Effector memory CD8-positive, alpha-beta T cell (primary cell): ENCODE results near the gene KRT7.

ENCODE experiments used
- ATAC-seq: fragments of 150-1000 bp; cut with Tn5 transposase; replicated peaks from 2 replicates; pipeline ENCODE4 v1.10.0; 2021; ENCODE audit warnings: mild to moderate bottlenecking, moderate library complexity
- DNase-seq, 3 experiments: peaks; one replicate each; pipeline ENCODE4 v3.0.0; 2021
- H3K27ac Mint-ChIP-seq, 2 donors: one replicate each; pipeline ENCODE4 v1.8.0; 2022; ENCODE audit warnings: mild to moderate bottlenecking in 2 of 2, mixed read lengths in 2 of 2, moderate library complexity in 2 of 2
- H3K27me3 Mint-ChIP-seq, 2 donors: one replicate each; pipeline ENCODE4 v1.8.0; 2022; ENCODE audit warnings: mixed read lengths in 2 of 2
- H3K36me3 Mint-ChIP-seq: one replicate; pipeline ENCODE4 v1.8.0; 2022; ENCODE audit warnings: mild to moderate bottlenecking, moderate library complexity, mixed read lengths; ENCODE audit not compliant: insufficient read depth
- H3K4me1 Mint-ChIP-seq, 2 donors: one replicate each; pipeline ENCODE4 v1.8.0; 2022; ENCODE audit warnings: low read depth in 2 of 2, mixed read lengths in 2 of 2
- H3K4me3 Mint-ChIP-seq, 2 donors: one replicate each; pipeline ENCODE4 v1.8.0; 2022; ENCODE audit warnings: mild to moderate bottlenecking in 2 of 2, mixed read lengths in 2 of 2, moderate library complexity in 2 of 2
- H3K9me3 Mint-ChIP-seq, 2 donors: one replicate each; pipeline ENCODE4 v1.8.0; 2022; ENCODE audit warnings: mixed read lengths in 2 of 2

KRT7 gene

DNA sequence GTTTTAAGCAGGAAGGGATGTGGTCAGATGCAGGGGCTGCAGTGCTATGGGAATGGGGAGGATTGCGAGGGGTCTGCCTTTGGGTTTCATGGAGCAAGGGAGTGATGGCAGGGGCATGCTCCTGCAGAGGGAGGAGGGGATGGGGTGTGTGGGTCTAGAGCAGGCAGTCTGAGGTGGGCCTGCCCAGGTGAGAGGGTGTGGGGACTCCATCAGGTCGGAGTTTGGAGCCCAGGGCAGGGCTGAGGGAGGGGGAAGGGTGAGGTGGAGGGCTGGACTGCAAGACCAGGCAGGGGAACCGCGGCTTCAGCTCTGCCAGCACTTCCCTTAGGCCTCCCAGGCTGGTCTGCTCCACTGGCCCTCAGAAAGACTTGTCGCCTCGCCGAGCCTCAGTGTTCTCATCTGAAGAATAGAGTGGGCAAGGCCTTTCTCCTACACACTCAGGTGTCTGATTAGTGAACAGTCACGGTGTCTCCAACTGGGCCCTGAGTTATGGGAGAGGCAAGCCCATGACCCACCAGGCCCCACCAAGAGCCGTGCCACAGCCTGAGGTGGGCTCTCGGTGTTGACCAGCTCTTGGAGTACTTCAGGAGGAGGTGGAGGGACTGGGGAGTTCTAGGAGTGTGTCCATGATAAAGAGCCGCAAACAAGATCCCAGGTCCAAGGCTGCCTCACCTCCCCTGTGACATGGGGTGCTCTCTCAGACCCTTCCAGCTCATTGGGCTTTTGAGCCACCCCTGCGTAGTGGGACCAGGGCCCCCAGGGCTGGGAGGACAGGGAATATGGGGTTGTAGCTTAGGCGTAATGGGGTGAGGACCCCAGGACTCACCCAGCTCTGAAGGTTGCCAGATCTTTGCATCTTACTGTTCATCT lies 21.1 kb upstream of the KRT7 start:
- ATAC-seq (no peak), DNase-seq (no peak)
- Mint-ChIP-seq H3K36me3 (no peaks in the 10 kb centered on the region), H3K27ac (no peak overlapping the region), H3K4me3 (no peak overlapping the region), H3K27me3 (peaks cover 28 to 79% of the 10 kb centered on the region in 2 donors), H3K9me3 (no peaks in the 10 kb centered on the region), H3K4me1 (peaks cover 0 to 8% of the 10 kb centered on the region in 2 donors)

DNA sequence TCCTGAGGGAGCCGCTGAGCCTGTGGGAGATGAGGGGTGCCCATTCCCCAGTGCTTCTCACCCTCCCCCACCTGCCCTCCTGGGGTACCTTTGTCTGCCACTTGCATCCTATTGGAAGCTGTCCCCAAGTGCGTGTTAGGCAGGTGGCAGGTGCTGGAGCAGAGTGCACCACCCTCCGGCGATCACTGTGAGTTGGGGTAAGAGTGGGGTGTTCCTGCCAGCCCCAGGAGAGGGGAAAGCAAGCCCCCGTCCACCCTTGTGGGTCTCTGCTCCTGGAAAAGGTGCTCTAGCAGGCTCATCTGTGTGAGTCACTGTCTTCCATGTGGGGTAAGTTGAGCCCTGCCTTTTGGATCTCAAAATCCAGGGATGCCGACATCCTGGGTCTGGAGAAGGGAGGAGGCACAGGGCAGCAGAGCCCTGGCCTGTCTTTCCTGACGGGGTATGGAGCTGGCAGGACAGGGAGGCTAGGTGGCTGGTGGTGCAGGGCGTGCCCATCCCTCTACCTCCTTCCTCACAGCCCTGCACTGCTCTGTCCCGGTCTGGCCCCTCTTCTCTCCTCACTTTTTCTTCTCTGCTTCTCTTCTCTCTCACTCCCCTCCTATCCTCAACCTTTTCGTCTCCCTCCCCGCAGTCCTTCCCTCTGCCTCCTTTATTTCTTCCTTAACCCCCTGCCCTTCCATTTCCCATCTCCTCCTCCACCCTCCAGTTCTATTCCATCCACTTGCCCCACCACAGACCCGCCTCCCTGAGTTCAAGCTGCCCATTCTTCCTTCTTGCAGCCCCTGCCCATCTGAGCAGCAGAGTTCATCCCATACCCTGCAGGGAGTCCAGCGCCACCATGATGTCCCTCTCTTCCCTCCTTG lies 20.1 kb upstream of the KRT7 start:
- Mint-ChIP-seq H3K27ac (no peak overlapping the region), H3K9me3 (no peaks in the 10 kb centered on the region), H3K4me3 (no peak overlapping the region), H3K36me3 (no peaks in the 10 kb centered on the region), H3K4me1 (peaks cover 0 to 8% of the 10 kb centered on the region in 2 donors), H3K27me3 (peaks cover 28 to 77% of the 10 kb centered on the region in 2 donors)
- no peak for DNase-seq
- no peak for ATAC-seq

DNA sequence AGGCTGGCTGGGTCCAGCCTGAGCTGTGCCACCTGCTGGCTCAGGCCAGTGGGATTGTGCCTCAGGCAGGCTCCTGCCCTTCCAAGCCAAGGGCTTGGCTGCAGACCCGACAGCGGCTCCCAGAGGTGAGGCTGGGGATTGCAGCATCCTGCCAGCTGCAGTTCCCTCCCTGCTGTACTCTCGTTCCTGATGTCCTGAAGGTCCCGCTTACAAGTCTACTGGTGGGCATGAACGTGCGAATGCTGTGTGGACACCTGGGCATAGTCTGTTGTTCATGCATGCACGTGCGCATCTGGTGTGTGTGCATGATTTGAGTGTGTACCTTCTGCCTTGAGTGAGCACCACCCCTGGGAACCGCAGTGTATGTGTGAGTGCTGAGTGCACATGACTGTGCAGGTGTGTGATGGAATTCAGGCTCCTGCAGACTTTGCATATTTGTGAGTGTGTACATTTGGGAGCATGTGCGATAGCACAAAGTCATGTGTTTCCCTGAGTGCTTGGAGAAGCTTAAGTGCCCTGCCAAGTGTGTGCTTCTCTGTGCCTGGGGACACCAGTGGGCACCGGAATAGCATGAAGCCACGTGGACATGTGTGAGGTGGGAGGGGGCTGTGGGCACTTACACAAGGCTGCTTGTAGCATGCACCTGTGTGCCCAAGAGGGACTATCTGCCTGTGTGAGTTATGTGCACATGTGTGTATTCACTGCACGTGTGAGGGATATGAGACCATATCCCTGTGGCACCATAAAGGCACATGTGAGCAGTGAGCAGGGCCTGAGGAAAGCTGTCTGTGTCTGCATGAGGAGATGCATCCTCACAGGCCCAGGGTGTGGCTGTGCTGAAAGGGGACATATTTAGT lies 19.3 kb upstream of the KRT7 start:
- Mint-ChIP-seq H3K4me1 (peaks cover 0 to 8% of the 10 kb centered on the region in 2 donors), H3K27ac (no peak overlapping the region), H3K36me3 (no peaks in the 10 kb centered on the region), H3K9me3 (no peaks in the 10 kb centered on the region), H3K27me3 (peaks cover 31 to 70% of the 10 kb centered on the region in 2 donors), H3K4me3 (no peak overlapping the region)
- DNase-seq (peak; percentile 24 to 50 (median 27)), ATAC-seq (peak; percentile 53)

DNA sequence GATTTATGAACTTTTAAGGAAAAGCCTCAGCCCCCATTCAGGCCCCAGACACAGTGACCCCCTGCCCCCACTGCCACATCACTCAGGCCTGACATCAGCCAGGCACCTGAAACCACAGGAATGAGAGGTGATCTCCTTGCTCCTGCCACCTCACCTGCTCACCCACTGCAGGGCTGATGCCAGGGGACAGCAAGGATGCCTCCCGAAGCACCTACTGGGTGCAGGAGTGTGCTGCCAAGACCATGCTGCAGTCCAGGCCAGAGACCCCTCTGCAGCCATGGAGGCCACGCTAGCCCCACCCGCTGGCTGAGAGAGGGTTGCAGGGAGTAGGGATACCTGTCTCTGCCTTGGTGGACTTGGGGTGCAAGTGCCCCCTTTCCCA lies 18.6 kb upstream of the KRT7 start:
- no peak for ATAC-seq
- no peak for DNase-seq
- Mint-ChIP-seq H3K27me3 (peaks cover 34 to 64% of the 10 kb centered on the region in 2 donors), H3K4me3 (no peak overlapping the region), H3K27ac (no peak overlapping the region), H3K9me3 (no peaks in the 10 kb centered on the region), H3K4me1 (peaks cover 0 to 8% of the 10 kb centered on the region in 2 donors), H3K36me3 (no peaks in the 10 kb centered on the region)

DNA sequence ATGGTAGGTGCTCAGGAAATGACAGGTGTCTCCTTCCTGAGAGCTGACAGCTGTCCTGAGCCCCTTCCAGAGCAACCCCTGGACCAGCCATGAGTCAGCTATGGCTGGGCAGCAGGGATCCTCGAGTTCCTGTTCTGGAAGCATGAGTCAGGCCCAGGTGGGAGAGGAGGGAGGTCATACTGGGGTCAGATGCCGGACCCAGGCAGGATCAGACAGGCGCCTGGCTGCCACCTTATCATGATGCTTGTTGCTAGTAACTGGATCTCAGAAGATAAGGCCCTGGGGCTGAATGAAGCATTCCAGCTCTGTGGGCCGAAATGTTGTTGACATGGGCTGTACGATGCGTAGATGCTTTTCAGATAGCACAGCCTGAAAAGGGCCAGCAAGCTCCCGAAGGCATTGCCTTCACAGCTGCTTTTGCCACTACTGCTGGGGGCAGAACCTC lies 17.4 kb upstream of the KRT7 start:
- H3K4me1 Mint-ChIP-seq, result peaks cover 0 to 8% of the 10 kb centered on the region in 2 donors
- ATAC-seq, result no peak
- H3K27me3 Mint-ChIP-seq, result peaks cover 38 to 66% of the 10 kb centered on the region in 2 donors
- H3K4me3 Mint-ChIP-seq, result no peak overlapping the region
- no peaks in the 10 kb centered on the region for H3K36me3 Mint-ChIP-seq
- H3K27ac Mint-ChIP-seq, result no peak overlapping the region
- DNase-seq, result no peak
- H3K9me3 Mint-ChIP-seq, result no peaks in the 10 kb centered on the region

DNA sequence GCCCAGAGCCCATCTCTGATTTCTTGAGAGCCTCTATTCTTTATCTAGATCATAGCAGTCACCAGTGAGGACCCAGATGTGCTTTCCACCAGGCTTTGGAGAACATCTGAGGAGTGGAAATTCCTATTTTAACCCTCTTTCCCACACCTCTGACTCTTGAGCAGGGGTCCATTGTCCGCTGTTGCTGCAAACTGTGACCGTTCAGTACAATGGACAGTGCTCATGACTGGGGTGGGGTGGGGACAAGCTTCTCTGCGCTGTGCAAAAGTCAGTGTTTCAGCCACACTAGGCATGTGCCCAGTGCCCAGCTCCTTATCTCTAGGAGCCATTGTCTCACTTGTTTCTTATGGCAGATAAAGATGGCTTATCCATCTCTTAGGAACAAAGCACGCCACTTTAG lies 16.9 kb upstream of the KRT7 start:
- ATAC-seq (no peak), DNase-seq (no peak)
- Mint-ChIP-seq H3K4me3 (no peak overlapping the region), H3K27me3 (peaks cover 43 to 66% of the 10 kb centered on the region in 2 donors), H3K36me3 (no peaks in the 10 kb centered on the region), H3K4me1 (peaks cover 0 to 8% of the 10 kb centered on the region in 2 donors), H3K9me3 (no peaks in the 10 kb centered on the region), H3K27ac (no peak overlapping the region)

DNA sequence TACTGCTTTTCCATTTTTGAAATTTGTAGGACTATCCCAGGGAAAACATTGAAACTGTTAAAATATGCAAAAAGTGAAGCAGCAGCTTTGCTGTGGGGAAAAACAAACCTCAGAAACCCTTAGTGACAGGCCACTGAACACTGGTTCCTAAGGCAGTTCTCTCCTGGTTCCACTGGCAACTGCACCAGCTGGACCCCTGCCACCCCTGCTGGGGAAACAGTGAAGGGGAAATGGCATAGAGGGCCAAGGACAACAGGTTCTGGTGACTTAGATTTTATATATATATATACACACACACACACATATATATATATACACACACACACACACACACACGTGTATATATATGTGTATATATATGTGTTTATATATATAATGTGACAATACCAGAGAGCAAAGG lies 16.2 kb upstream of the KRT7 start:
- Mint-ChIP-seq H3K4me1 (peaks cover 0 to 8% of the 10 kb centered on the region in 2 donors), H3K27ac (no peak overlapping the region), H3K27me3 (peaks cover 49 to 66% of the 10 kb centered on the region in 2 donors), H3K36me3 (no peaks in the 10 kb centered on the region), H3K4me3 (no peak overlapping the region), H3K9me3 (no peaks in the 10 kb centered on the region)
- no peak for DNase-seq
- no peak for ATAC-seq

DNA sequence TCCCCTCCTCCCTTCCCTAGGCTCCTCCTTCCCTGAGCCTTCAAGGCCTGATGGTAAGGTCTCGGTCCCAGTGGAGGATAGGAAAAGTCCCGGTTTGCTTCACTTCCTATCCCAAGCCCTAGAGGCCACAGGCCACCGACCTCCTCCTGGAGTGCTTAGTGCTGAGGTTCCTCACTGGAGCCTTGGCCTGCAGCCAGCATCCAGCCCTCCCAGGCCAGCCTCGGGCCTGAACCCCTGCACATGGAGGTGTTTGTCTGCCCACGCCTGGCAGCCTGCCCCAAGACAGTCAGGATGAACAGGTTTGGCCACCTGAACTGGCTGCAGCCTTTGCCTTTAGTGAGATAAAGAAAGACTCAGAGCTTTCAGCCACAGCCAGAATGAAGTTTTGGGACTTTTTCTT lies 15.8 kb upstream of the KRT7 start:
- DNase-seq (no peak), ATAC-seq (no peak)
- H3K4me3 Mint-ChIP-seq, result no peak overlapping the region
- no peak overlapping the region for H3K27ac Mint-ChIP-seq
- H3K9me3 Mint-ChIP-seq, result no peaks in the 10 kb centered on the region
- peaks cover 0 to 8% of the 10 kb centered on the region in 2 donors for H3K4me1 Mint-ChIP-seq
- H3K27me3 Mint-ChIP-seq, result peaks cover 51 to 70% of the 10 kb centered on the region in 2 donors
- H3K36me3 Mint-ChIP-seq, result no peaks in the 10 kb centered on the region

DNA sequence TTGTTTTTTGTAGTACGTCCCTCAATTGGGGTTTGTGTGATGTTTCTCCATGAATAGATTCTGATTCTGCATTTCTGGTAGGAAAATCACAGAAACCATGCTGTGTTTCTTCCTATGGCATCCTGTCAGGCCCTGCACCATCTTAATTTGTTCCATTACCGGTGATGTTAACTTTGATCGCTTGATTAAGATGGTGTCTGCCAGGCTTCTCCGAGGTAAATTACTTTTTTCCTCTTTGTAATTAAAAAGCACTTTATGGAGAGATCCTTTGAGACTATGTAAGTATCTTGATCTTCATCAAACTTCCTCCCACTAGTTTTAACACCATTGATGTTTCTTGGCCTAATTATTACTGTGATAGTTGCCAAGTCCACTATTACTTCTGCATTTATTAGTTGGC lies 15.0 kb upstream of the KRT7 start:
- H3K36me3 Mint-ChIP-seq, result no peaks in the 10 kb centered on the region
- ATAC-seq (no peak), DNase-seq (no peak)
- H3K27me3 Mint-ChIP-seq, result peaks cover 53 to 68% of the 10 kb centered on the region in 2 donors
- no peaks in the 10 kb centered on the region for H3K9me3 Mint-ChIP-seq
- H3K4me1 Mint-ChIP-seq, result peaks cover 0 to 8% of the 10 kb centered on the region in 2 donors
- no peak overlapping the region for H3K4me3 Mint-ChIP-seq
- H3K27ac Mint-ChIP-seq, result no peak overlapping the region

DNA sequence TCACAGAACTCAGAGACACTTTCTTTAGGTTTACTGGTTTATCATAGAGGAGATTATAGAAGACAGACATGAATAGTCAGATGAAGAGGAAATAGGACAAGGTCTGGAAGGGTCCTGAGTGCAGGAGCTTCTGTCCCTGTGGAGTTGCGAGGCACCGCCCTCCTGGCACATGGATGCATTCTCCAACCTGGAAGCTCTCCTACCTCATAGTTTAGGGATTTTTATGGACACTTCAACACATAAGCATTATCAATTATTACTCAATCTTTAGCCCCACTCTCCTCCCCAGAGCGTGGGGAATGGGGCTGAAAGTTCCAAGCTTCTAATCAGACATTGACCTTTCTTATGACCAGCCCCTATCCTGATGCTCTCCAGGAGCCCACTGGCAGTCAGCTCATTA lies 12.6 kb upstream of the KRT7 start:
- H3K36me3 Mint-ChIP-seq, result no peaks in the 10 kb centered on the region
- DNase-seq (no peak), ATAC-seq (no peak)
- H3K9me3 Mint-ChIP-seq, result no peaks in the 10 kb centered on the region
- H3K4me1 Mint-ChIP-seq, result no peaks in the 10 kb centered on the region
- H3K27me3 Mint-ChIP-seq, result peaks cover 53 to 55% of the 10 kb centered on the region in 2 donors
- H3K27ac Mint-ChIP-seq, result no peak overlapping the region
- H3K4me3 Mint-ChIP-seq, result no peak overlapping the region

DNA sequence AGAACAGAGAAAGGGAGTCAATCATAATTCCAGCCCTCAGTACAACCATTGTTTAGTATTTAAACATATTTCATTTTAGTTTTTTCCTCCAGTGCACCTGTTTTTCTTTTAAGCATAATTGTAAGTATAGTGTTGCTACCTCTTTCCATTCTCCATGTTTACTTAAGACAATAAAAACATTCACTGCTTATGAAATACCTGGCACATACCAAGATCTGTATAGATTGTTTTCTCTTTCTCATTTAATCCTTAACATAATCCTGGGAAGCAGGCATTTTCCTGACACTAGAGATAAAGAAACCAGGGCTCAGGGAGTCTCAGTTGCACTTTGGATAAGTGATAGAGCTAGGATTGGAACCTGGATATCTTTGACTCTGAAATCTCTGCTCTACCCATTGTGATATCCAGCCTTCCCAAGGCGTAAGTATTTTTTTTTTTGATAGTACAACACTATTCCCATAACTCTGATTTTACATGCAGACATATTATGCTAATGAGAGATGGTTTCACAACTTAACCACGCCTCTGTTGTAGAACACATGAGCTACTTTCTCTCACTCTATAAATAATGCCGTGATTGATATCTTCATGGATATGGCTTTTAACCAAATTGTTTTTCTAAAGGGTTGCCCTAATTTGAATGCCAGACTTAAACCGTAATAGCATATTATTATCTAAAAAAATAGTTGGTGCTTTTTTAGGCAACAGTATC lies 11.8 kb upstream of the KRT7 start:
- no peaks in the 10 kb centered on the region for H3K9me3 Mint-ChIP-seq
- no peak for ATAC-seq
- no peak for DNase-seq
- H3K36me3 Mint-ChIP-seq, result no peaks in the 10 kb centered on the region
- peaks cover 45 to 54% of the 10 kb centered on the region in 2 donors for H3K27me3 Mint-ChIP-seq
- H3K4me3 Mint-ChIP-seq, result no peak overlapping the region
- no peaks in the 10 kb centered on the region for H3K4me1 Mint-ChIP-seq
- no peak overlapping the region for H3K27ac Mint-ChIP-seq

DNA sequence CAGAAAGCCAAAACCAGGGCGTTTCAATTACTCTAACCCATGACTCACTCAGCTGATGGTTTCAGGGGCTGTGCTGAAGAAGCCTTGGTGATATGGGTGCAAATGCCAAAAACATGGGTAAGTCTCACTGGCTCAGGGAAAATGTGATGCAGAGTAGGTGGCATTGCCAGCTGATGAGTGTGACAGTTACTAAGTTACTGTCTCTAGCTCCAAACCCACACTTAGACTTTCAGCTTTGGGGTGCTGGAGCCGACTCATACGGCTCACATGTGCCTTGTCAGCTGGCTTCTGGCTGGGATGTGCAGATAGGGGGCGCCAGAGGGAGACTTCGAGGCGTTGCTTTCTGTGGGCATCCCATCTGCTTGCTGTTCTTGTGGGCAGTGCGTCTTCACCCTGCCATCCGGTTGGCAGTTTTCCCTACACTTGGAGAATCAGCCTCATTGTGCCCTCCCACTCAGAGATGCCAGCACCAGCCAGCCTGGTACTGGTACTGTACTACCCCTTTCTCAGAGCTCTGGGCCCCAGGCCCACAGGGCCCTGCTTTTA lies 11.1 kb upstream of the KRT7 start:
- no peak overlapping the region for H3K27ac Mint-ChIP-seq

More for the DNA sequence above, 11.1 kb upstream of the KRT7 start:
- DNase-seq (peak; percentile 14 to 43 (median 19)), ATAC-seq (peak; percentile 29)
- H3K4me1 Mint-ChIP-seq, result no peaks in the 10 kb centered on the region
- no peaks in the 10 kb centered on the region for H3K36me3 Mint-ChIP-seq
- no peak overlapping the region for H3K4me3 Mint-ChIP-seq
- peaks cover 45 to 62% of the 10 kb centered on the region in 2 donors for H3K27me3 Mint-ChIP-seq
- H3K9me3 Mint-ChIP-seq, result no peaks in the 10 kb centered on the region
